ENCODE data around the gene ANO10.

The ANO10 gene

DNA sequence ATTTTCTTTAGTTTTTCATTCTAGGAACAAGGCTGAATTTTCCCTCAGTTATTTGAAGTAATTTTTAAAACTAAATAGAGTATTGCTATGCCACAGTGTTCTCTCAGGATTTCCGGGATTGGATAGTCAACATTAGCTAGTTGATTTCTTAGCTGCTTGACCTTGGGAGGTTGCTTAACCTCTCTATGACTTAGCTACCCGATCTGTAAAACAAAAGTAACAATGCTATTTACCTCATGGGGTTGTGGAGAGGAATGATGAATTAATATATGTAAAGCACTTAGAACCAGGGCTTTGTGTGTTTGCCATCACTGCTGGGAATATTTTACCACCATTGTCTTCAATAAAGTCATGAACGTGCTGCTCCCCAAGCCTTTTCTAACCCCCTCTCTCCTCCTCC, 278.0 kb downstream of the ANO10 start:
- FAIRE-seq (no peak), DNase-seq (ENCODE audit: insufficient read length, low spot score) (no peak)
- no peak for TF ChIP-seq POLR2A (IDR thresholded peaks at IDR 0.05; ENCODE audit: low read depth, low read length)

DNA sequence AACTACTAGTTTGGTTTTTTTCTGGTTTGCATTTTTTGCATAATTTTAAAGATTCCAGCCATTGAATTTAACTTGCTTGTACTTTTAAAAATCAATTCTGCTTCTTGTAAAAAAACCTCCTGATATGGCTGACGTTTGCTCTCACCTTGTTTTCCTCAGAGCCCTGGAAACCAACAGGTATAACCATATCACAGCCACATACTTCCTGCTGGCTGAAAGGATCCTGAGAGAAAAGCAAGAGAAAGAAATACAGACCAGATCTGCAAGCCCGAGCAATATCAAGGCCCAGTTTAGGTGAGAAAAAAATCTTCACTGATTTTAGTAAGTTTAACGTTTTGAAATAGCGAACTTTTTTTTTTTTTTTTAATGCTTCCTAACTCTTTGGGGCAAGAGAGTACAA, 278.6 kb downstream of the ANO10 start:
- FAIRE-seq = no peak
- TF ChIP-seq POLR2A (IDR thresholded peaks at IDR 0.05; ENCODE audit: low read depth, low read length) = no peak

GRCh38 chr3:43341788-43342187, 280.0 kb downstream of the ANO10 start:
- FAIRE-seq (no peak), DNase-seq (ENCODE audit: insufficient read length, low spot score) (no peak)
- no peak for TF ChIP-seq POLR2A (IDR thresholded peaks at IDR 0.05; ENCODE audit: low read depth, low read length)

More for the DNA sequence above, 278.6 kb downstream of the ANO10 start:
- no peak for DNase-seq (ENCODE audit: insufficient read length, low spot score)

DNA sequence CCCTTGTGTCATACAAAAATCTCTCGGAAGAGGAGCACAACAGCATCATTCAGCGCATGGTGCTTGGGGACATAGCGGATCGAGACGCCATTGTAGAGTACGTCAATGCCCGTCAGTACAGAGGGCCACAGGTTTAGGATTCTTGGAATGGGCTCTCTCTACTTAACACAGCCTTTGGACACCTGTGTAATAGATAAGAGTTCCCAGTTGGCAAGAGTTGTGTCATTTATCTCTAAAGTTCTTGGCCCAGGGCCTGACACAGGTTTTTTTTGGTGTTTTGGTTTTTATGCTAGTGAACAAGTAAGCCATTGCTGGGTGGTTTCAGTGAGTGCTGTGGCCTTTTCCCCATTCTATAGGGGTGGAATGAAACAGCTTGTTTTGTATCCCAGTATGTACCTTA, 281.4 kb downstream of the ANO10 start:
- DNase-seq (ENCODE audit: insufficient read length, low spot score) (no peak), FAIRE-seq (no peak)
- TF ChIP-seq POLR2A (IDR thresholded peaks at IDR 0.05; ENCODE audit: low read depth, low read length) = no peak

DNA sequence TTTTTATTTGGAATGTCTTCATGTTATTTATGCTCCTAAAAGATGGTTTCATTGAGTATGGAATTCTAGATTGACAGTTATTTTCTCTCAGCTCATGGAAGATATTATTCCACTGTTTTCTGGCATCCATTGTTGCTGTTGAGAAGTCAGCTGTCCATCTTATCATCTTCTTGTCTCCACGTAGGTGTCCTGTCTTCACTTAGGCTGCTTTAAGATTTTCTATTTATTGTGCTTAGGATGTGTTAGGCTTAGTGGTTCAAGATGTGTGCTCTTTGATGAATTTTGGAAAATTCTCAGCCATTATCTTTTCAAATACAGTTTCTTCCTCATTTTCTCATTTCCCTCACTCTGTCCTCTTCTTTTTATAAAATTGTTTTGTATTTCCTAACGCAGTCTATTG, 283.5 kb downstream of the ANO10 start:
- FAIRE-seq (no peak), DNase-seq (ENCODE audit: insufficient read length, low spot score) (no peak)
- no peak for TF ChIP-seq POLR2A (IDR thresholded peaks at IDR 0.05; ENCODE audit: low read depth, low read length)

GRCh38 chr3:43335799-43336198, 286.0 kb downstream of the ANO10 start:
- FAIRE-seq = no peak
- no peak for TF ChIP-seq POLR2A (IDR thresholded peaks at IDR 0.05; ENCODE audit: low read depth, low read length)
- DNase-seq (ENCODE audit: insufficient read length, low spot score) = no peak

- no peak for TF ChIP-seq POLR2A (IDR thresholded peaks at IDR 0.05; ENCODE audit: low read depth, low read length)
- FAIRE-seq (no peak), DNase-seq (ENCODE audit: insufficient read length, low spot score) (no peak)
Measured at GRCh38 chr3:43334976-43335375, 286.8 kb downstream of the ANO10 start.

DNA sequence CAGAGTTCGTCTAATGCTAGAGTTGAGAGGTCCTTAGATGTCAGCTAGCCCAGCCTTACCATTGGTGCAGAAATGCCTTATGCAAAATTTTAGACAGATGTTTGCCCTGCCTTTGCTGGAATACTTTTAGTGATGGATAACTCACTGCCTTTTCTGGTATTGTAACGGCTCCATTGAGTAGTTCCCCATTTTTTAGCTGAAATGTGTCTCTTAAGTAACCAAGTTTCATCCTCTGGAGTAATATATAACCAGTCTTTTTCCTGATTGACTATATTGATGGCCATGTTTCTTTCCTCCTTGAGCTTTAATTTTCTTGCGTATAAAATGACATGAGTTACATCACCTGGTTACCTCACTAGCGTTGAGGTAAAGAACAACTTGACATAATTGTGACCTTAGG, 290.4 kb downstream of the ANO10 start:
- DNase-seq (ENCODE audit: insufficient read length, low spot score) (no peak), FAIRE-seq (no peak)
- TF ChIP-seq POLR2A (IDR thresholded peaks at IDR 0.05; ENCODE audit: low read depth, low read length) = no peak

- FAIRE-seq (no peak), DNase-seq (ENCODE audit: insufficient read length, low spot score) (no peak)
- TF ChIP-seq POLR2A (IDR thresholded peaks at IDR 0.05; ENCODE audit: low read depth, low read length) = no peak
Measured at GRCh38 chr3:43330981-43331380, 290.8 kb downstream of the ANO10 start.

DNA sequence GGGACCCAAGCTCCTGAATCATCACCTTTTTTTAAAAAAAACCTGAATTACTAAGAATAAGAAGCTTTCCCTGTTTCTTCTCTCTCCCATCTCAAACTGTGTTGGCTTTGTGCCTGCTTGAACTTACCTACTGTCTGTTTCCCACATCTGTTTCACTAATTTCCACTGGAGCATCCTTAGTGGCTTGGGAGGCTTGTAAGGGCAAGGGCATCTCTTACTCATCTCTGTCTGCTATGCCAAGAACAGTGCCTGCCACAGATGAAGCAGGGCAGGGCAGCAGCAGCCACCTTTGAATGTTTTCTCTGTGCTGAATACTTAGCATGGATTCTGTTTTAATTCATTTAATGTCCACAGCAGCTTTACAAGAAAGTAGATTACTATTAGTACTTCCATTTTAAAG, 293.2 kb downstream of the ANO10 start:
- no peak for TF ChIP-seq POLR2A (IDR thresholded peaks at IDR 0.05; ENCODE audit: low read depth, low read length)
- FAIRE-seq = no peak
- no peak for DNase-seq (ENCODE audit: insufficient read length, low spot score)

DNA sequence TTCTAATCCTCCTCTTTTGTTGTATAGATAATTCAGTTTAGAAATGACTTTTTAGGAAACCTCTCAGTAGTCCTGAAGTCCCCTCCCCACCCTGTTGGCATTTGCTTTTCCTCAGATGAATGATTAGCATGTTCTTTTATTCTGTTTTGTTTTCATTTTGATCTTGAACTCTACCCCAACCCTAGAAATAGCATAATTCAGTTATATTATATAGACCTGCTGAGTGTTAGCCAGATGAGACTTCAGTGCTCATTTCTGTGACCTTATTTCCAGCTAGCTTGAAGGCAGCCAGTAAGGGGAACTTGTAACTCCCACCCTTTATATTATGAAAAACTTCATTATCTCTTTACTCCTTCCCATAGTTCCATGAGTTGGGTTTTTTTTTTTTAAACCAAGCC, 294.2 kb downstream of the ANO10 start:
- no peak for FAIRE-seq
- no peak for TF ChIP-seq POLR2A (IDR thresholded peaks at IDR 0.05; ENCODE audit: low read depth, low read length)
- DNase-seq (ENCODE audit: insufficient read length, low spot score) = no peak

DNA sequence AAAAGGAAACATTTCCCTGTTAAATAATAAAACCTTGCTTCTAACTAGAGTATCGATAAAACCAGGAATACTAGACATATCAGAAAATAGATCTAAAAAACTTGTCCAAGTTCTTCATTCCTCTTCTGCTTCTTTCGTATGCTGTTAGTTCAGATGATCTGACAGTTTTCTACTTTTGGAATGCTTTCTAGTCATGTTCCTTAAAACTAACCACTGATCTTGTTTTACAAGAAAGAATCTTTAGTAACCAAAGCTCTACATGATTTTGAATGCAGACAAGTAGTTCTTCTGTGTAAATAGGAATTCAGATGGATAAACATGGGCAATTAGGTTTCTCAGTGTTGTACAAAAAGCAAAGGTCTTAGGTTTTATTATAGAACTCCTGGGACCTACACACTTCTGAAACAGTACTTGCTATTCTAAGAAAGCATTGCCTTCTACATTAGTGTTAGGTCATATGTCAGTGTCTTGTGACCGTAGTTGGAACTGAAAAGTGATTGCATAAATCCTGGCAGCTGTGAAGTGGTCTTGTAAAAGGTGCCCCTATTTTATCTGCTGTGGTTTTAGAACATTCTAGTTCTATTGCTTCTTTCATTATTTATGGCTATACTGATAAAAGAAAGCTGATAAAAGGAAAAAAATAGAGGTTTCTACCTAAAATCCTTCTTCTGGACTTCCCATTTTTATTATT, 294.8 kb downstream of the ANO10 start:
- DNase-seq (ENCODE audit: insufficient read length, low spot score) (no peak), FAIRE-seq (peak; percentile 6)
- TF ChIP-seq POLR2A (IDR thresholded peaks at IDR 0.05; ENCODE audit: low read depth, low read length) = no peak

- no peak for FAIRE-seq
- no peak for DNase-seq (ENCODE audit: insufficient read length, low spot score)
- no peak for TF ChIP-seq POLR2A (IDR thresholded peaks at IDR 0.05; ENCODE audit: low read depth, low read length)
Measured at GRCh38 chr3:43323541-43323940, 298.3 kb downstream of the ANO10 start.

- no peak for FAIRE-seq
- no peak for DNase-seq (ENCODE audit: insufficient read length, low spot score)
- TF ChIP-seq POLR2A (IDR thresholded peaks at IDR 0.05; ENCODE audit: low read depth, low read length) = no peak
Measured at GRCh38 chr3:43320288-43320687, 301.5 kb downstream of the ANO10 start.

DNA sequence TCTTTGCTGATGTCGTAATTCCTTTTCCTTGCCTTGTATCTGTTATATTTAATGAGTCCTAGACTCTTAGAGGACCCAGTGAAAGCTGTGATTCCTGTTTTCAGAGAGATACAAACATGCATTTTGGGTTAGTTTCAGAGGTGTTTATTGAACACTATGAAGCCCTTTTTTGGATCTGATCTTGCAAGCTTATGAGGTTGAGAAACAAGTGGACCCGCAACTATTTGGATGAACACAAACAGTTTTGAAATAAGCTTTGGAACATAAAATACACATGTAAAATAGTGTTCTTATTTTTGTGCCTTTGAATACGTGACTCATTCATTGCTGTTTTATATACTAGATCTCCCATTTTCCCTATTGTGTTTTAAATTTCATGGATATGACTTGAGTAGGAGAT, 302.0 kb downstream of the ANO10 start:
- no peak for DNase-seq (ENCODE audit: insufficient read length, low spot score)
- no peak for TF ChIP-seq POLR2A (IDR thresholded peaks at IDR 0.05; ENCODE audit: low read depth, low read length)
- no peak for FAIRE-seq

DNA sequence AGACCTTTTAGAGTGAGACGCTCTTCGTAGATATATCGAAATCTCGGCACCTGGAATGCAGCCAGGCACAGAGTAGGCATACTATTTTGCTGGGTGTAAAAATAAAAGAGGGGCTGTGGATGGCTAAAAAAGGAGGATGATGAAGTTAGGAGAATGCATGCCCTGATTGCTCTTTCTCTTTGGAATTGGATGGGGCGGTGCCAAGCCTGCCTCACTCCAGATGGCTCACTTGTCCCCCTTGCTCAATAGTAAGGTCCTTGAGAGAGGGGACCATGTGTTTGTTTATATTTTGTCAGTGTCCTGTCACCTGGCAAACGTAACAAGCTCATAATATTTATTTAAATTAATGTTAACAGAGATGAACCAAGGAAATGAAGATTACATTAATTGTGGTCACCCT, 302.4 kb downstream of the ANO10 start:
- no peak for TF ChIP-seq POLR2A (IDR thresholded peaks at IDR 0.05; ENCODE audit: low read depth, low read length)
- DNase-seq (ENCODE audit: insufficient read length, low spot score) = no peak
- FAIRE-seq = no peak

All from H54 (cell line).